GM06990 (cell line): ENCODE measurements around the gene CCDC120.

Source experiments
- DNase-seq: peaks from one replicate; pipeline ENCODE4 v3.0.0-alpha.2; 2011; ENCODE audit not compliant: insufficient read length; ENCODE audit errors: extremely low read depth
- H3K27me3 ChIP-seq: replicated peaks from 2 replicates; pipeline ENCODE4 v1.6.0; 2011; ENCODE audit warnings: low read length; ENCODE audit not compliant: control insufficient read depth, insufficient read depth
- H3K36me3 ChIP-seq: 2 replicates; pipeline ENCODE4 v1.5.1; 2011; ENCODE audit warnings: low read length; ENCODE audit not compliant: control insufficient read depth, insufficient read depth
- H3K4me3 ChIP-seq: replicated peaks from 2 replicates; pipeline ENCODE4 v1.5.1; 2011; ENCODE audit warnings: low read depth, mild to moderate bottlenecking, control low read depth, low read length
- CTCF ChIP-seq: IDR thresholded peaks from 2 replicates; pipeline ENCODE4 v1.5.1; 2011; ENCODE audit warnings: low read length, control low read depth, mild to moderate bottlenecking, inconsistent platforms; ENCODE audit not compliant: insufficient read depth, poor library complexity, severe bottlenecking

CCDC120 gene

GRCh38 chrX:49110417-49110816 is 51.6 kb downstream of the CCDC120 start:
- peaks cover 4% of the 10 kb centered on the region; the same call in 1 of the 2 replicates for H3K36me3 ChIP-seq
- H3K4me3 ChIP-seq, result no peak overlapping the region
- DNase-seq, result no peak
- no peak for TF ChIP-seq CTCF
- no peaks in the 10 kb centered on the region for H3K27me3 ChIP-seq

GRCh38 chrX:49111791-49112190 is 53.0 kb downstream of the CCDC120 start:
- Histone ChIP-seq H3K36me3 (peaks cover 6% of the 10 kb centered on the region), H3K4me3 (no peak overlapping the region), H3K27me3 (no peaks in the 10 kb centered on the region)
- no peak for DNase-seq
- no peak for TF ChIP-seq CTCF

- H3K36me3 ChIP-seq, result peaks cover 11% of the 10 kb centered on the region
- H3K4me3 ChIP-seq, result no peak overlapping the region
- TF ChIP-seq CTCF, result no peak
- no peak for DNase-seq
- H3K27me3 ChIP-seq, result no peaks in the 10 kb centered on the region
Observed at GRCh38 chrX:49116076-49116475, 57.3 kb downstream of the CCDC120 start.

- Histone ChIP-seq H3K4me3 (no peak overlapping the region), H3K36me3 (peaks cover 11% of the 10 kb centered on the region), H3K27me3 (no peaks in the 10 kb centered on the region)
- TF ChIP-seq CTCF, result no peak
- no peak for DNase-seq
Observed at GRCh38 chrX:49116716-49117115, 57.9 kb downstream of the CCDC120 start.

GRCh38 chrX:49117581-49117980 is 58.8 kb downstream of the CCDC120 start:
- no peak for TF ChIP-seq CTCF
- Histone ChIP-seq H3K27me3 (no peaks in the 10 kb centered on the region), H3K4me3 (no peak overlapping the region), H3K36me3 (peaks cover 11% of the 10 kb centered on the region)
- no peak for DNase-seq
